C1 segment of cervical spinal cord (tissue), 14 donors: Measurements from ENCODE around the gene NUTM2D.
"Not testable (repeated sequence)": the region's sequence is repeated elsewhere in the genome, so short reads cannot be mapped to it uniquely, and the experiment has no call there.

ENCODE experiments used
- DNase-seq, 14 donors: peaks; one replicate each; lab custom pipeline; 2025; lab: John Stamatoyannopoulos, UW

Gene NUTM2D, protein sequence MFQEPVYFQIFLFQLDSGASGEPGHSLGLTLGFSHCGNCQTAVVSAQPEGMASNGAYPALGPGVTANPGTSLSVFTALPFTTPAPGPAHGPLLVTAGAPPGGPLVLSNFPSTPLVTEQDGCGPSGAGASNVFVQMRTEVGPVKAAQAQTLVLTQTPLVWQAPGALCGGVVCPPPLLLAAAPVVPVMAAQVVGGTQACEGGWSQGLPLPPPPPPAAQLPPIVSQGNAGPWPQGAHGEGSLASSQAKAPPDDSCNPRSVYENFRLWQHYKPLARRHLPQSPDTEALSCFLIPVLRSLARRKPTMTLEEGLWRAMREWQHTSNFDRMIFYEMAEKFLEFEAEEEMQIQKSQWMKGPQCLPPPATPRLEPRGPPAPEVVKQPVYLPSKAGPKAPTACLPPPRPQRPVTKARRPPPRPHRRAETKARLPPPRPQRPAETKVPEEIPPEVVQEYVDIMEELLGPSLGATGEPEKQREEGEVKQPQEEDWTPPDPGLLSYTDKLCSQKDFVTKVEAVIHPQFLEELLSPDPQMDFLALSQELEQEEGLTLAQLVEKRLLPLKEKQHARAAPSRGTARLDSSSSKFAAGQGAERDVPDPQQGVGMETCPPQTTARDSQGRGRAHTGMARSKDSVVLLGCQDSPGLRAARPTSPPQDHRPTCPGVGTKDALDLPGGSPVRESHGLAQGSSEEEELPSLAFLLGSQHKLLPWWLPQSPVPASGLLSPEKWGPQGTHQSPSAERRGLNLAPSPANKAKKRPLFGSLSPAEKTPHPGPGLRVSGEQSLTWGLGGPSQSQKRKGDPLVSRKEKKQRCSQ

DNA sequence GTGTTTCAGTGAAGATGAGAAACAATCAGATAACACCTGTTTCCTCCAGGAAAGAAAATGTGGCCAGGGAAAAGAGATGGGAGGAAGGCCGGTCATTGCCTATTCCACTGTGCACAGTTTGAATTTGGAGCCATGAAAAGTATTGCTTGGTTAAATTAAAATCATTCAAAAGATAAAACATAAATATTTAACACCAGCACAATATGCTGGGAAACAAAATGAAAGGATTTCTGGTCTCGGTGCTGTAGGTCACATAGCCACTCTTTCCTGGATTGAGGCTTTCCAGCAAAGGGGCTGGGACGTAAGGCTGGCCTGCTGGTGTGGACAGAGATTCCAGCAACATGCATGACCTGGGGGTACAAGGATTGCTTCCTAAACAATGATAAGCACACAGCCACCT lies at the start of gene NUTM2D:
TSS of gene NUTM2D (plus strand) at position 301 of the 400 bp plus-strand sequence. CDS start 522 bp downstream, outside the sequence.
- not testable (repeated sequence) for DNase-seq

DNA sequence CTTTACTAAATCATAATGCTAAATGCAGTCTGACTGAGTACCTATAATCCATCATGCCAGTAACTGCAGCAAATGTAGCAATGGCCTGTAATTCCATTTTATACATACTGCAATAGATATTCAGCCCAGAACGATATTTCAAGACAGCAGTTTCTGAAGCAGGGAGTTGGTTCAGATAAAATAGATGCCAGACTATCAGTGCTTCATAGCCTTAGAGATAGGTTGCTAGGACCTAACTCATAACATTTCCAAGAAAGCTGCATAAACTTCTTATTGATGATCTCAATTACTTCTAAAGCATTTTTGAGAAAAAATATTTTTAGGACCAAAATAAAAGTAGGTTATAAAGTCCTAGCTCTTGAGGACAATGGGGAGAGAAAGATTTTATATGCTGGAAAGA lies 48.8 kb upstream of the NUTM2D start:
- DNase-seq, result not testable (repeated sequence)

DNA sequence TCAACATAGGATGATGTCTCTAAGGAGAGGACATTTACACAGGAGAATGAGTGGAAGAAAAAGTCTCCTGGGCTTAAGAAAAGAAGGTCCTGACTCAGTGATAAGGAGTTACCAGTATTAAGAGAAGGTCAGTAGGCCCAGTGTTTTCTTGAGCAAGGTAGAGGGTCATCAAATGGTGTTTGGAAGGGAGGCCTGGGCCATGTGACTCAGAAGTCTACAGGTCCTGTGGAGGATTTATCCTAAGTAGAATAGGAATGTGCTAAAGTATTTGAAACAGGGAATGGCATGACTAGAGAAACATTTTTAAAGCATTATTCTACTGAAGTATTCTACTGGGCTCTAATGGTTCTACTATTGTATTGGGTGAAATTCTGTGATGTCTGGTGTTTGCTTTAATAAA lies 47.9 kb upstream of the NUTM2D start:
- not testable (repeated sequence) for DNase-seq

DNA sequence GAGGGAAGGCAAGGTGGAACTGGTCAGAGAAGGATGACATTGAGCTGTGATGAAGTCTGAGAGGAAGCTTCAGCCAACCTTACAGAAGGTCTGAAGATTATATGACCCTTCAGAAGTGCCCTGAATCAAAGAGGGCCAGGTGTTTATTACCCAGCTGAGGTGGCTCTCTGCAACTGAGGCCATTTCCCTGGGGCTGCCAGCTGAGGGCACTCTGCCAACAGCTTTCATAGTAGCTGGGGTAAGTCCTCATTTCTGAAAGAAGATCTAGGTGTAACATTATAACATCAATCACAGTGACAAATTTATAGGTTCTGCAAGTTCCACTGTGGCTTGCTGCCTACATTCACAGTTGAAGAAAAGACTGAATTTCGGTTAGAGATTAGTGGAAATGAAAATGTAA lies 46.0 kb upstream of the NUTM2D start:
- DNase-seq, result not testable (repeated sequence)

DNA sequence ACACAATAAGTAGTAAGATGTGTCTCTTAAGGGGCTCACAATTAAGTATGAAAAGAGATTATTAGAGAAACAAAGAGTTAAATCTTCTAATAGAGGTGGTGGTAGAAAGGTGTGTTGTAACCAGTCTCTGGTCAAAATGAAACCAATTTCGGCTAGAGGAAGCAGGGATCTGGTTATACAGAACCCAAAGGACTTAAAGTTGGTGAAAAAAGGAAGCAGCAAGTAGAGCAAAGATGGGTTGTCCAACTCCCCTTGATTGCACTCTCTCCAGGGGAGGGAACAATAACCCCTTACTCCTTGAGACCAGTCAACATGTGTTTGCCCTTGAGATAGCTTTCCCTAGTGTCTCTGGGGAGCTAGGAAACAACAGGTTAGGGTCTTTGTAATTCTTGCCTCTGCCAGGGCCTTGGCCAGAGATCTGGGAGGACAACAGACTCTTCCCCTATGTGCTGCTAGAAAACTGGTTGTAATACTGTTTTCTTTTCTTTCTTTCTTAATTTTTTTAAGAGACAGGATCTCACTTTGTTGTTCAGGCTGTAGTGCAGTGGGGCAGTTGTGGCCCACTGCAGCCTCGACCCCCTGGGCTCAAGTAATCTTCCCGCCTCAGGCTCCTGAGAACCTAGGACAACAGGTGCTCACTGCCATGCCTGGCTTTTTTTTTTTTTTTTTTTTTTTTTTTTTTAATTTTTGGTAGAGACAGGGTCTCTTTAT lies 43.7 kb upstream of the NUTM2D start:
- DNase-seq, result not testable (repeated sequence)

DNA sequence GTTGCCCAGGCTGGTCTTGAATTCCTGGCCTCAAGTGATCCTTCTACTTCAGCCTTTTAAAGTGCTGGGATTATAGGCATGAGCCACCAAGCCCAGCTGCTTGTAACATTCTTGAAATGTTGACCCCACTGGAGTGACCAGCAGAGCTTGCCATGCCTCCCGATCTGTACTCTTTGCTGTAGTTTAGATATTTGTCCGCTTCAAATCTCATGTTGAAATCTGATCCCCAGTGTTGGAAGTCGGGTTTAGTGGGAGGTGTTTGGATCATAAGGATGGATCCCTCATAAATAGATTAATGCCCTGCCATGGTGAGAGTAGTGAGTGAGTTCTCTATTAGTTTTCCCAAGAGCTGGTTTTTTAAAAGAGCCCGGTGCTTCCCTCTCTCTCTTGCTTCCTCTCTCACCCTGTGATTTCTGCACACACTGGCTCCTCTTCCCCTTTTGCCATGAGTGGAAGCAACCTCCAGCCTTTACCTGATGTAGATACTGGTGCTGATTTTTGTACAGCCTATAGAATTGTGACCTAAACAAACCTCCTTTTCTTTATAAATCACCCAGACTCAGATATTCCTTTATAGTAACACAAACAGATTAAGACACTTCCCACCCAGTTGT lies 43.1 kb upstream of the NUTM2D start:
- DNase-seq, result not testable (repeated sequence)

DNA sequence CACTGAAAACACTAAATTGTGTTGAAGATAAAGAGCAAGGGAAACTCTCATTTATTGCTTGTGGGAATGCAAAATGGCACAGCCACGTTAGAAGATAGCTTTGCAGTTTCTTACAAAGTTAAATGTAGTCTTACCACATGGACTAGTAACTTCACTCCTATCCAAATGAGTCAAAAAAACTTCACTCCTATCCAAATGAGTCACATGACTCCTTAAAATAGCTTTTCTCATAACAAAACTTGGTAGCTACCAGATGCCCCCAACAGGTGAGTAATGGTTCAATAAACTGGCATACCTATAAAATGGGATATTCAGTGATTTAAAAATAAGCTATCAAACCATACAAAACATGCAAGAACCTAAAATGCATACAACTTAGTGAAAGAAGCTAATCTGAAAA lies 36.0 kb upstream of the NUTM2D start:
- DNase-seq, result not testable (repeated sequence)

DNA sequence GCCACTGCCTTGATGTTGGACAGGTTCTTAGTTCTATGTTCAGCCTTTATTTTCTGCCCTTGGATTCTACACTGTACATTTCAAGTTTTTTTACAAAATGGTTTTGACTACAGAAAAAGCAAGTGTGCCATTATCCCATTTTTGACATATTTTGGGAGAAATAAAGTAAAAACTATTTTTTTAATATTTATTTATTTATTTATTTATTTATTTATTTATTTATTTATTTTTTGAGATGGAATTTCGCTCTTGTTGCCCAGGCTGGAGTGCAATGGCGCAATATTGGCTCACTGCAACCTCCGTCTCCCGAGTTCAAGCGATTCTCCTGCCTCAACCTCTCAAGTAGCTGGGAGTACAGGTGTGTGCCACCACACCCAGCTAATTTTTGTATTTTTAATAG lies 33.0 kb upstream of the NUTM2D start:
- not testable (repeated sequence) for DNase-seq

DNA sequence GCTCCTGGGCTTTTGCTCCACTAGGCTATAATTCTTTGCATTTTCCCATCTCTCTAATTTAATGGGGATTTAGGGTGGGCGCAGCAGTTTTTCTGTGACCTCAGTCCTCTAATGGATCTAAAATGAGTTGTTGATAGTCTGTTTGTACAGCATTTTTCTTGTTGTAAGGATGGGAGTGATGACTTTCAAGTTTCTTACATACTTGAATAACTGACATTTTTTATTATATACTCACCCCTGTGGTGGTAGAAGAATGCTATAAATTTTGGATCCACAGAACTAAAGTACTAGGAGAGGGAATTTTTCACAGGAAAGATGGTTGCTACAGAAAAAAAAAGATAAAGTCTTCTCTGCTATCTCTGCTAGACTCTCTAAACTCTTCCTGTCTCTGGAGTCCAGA lies 29.6 kb upstream of the NUTM2D start:
- DNase-seq, result not testable (repeated sequence)

DNA sequence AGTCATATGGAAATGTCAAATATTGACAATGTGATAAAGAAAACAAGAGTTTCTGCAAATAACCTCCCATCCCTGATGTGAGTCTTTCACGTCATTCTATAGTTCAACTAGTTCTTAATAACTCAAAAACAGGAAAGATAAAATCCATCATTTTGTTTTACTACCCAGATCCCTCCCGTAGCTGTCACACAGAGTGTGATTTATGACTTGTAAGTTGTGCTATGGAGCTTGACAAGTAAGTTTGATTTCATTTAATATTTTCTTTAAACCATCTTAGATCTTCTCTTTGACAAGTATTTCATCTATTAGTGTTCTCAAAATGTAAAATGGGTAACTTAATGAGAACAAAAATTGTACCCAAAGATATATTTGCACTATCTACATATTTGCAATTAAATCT lies 28.4 kb upstream of the NUTM2D start:
- not testable (repeated sequence) for DNase-seq

DNA sequence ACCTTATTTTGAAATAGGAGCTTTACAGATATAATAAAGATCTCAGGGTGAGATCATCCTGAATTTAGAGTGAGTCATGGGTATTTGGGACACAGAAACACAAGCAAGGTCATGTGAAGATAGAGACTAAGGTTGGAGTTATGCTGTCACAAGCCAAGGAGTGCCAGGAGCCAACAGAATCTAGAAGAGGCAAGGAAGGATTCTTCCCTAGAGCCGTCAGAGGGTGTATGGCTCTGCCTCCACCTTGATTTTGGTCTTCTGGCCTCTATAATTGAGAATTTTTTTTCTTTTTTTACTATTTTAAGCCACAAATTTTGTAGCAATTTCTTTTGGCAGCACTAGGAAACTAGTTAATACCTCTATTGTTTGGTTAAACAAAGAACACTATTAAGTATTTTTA lies 24.9 kb upstream of the NUTM2D start:
- DNase-seq, result not testable (repeated sequence)

DNA sequence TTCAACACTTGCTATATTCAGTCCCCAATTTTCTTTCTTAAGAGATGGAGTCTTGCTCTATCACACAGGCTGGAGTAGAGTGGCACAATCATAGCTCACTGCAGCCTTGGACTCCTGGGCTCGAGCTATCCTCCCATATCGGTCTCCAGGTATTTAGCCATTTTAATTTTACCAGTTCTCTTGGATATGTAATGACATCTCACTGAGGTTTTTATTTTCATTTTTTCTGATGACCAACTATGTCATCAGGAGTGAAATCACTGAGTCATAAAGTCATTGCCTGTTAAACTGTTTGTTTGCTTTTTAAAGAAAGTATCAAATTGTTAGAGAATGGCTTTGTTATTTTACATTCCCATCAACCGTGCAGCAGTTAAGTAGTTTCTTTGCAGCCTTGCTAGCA lies 17.1 kb upstream of the NUTM2D start:
- DNase-seq, result not testable (repeated sequence)

DNA sequence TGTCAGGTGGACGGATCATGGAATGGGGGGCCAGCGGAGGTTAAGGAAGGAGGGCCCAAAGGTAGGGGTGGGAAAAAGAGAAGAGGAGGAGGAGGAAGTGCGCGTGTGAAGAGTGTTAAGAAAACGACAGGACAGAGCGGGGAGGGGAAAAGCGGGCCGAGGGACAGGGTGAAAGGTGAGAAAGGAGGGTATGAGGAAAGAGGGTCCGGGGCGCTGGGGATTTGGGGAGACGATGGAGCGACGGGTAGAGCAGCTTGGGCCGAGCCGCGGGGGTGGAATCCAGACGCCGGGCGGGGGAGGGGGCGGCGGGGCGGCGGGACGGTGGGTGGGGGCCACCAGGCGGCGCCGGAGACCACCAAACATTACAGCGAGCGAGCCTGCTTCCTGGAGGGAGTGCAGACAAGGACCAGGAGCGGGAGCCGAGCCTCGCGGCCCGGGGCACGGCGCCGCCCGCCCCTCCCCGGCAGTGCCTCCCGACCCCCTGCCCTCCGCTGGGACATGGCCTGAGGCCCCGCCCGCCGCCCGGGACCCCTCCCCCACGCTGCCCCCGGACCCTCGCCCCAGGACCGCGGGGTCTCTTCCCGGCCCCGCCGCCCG lies 15.9 kb upstream of the NUTM2D start:
- peak in 1 of 14 donors; percentile 3 for DNase-seq

DNA sequence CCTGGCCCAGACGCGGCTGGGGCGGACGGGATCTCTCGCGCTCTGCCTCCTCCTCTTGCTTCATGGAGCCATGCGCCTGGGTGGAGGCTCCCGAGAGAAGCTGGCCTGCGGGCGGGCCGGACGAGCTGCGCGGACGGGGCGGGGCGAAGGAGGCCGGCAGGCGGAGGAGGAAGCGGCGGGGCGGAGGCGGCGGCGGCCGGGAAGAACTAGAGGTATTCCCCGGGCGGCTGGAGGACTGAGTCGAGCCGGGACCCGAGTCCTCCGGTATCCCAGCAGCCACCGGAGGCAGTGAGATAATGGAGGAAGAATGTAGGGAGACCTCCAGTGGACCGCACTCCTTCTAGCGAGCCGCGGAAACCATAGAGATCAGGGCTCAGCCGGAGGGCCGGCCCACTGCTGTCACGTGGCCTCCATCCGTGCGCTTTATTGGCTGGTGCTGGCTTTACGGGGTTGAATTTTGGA lies 15.3 kb upstream of the NUTM2D start:
- peak; percentile 7 to 87 (median 78) for DNase-seq

DNA sequence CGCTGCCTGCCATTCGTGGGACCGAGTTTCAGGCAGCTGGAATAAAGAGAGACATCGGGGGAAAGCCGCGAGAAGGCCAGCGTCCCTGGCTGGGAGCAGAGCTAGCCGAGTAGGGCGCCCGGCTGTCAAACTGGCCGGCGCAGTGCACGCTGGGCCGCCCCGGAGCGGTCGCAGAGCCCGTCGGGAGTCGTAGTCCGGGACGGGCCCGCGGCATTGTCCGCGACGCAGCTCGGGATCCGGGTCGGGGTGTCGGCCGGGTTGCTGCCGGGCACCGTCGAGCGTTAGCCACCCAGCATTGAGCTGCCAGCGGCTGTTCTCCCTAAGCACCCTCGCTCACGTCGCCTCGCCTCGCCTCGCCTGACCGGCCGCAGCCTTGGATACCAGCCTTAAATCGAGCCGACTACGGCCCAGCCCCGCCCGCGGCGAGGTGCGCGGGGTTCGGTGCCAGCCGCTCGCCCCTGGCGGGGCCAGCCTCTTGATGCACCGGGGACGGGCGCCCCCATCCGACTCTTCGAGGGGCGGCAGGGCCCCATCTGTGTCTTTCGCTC lies 14.8 kb upstream of the NUTM2D start:
- DNase-seq, result peak; percentile 1 to 81 (median 69)

DNA sequence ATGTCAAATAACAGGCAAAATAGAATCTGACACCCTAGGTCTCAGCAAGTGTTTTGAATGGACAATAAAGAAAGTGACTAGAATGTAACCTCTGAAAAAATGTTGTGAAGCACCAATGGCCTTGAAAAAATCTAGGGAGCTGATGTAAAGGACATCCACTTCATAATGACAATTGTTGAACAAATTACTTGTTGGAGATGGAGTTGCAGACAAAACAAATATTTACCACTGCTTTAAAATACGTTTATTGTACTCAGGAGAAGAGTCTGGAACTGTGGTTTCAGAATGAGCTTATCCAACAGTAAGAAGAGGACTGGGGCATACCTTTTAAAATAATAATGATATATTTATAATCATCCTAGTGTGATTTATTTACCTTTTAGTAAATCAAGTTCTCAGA lies 11.8 kb upstream of the NUTM2D start:
- DNase-seq, result not testable (repeated sequence)

DNA sequence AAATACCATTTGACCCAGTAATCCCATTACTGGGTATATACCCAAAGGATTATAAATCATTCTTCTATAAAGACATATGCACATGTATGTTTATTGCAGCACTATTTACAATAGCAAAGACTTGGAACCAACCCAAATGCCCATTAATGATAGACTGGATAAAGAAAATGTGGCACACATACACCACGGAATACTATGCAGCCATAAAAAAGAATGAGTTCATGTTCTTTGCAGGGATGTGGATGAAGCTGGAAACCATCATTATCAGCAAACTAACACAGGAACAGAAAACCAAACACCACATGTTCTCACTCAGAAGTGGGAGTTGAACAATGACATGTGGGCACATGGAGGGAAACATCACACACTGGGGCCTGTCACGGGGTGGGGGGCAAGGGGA lies 7.4 kb upstream of the NUTM2D start:
- DNase-seq, result not testable (repeated sequence)

DNA sequence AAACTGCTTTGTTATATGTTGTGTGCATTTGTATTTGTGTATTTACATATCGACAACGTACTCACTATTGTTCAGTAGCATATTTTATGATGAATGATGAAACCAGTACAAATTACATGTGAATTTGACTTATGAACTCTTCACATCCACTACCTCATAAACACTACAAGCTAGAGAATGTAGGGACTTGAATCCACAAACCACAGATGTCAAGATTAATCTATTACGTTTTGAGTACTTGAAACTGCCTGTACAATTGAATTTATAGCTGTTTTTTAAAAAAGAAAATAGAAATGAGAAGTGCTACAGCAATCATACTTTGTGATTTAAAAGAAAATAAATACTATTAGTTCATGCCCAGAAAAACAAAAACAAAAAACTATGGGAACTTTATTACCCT lies 4.7 kb upstream of the NUTM2D start:
- not testable (repeated sequence) for DNase-seq

DNA sequence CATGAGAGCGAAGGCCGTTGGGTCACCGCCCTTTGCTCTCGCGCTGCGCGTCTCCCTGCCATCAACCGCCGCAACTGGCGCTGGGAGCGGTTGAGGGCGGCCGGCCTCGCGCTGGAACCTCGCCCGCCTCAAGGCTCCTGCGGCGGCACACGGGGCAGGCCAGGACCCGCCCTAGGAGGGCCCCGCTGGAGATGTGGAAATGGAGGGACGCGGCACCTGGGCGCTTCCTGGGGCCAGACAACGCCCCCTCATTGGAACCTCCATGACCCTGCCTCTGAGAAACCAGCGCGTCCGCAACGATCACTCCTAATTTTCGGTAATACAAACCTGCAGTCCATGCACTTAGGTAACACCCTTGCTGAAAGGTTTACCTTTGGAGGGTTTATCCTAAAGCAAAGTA lies 2.4 kb upstream of the NUTM2D start:
- not testable (repeated sequence) for DNase-seq

DNA sequence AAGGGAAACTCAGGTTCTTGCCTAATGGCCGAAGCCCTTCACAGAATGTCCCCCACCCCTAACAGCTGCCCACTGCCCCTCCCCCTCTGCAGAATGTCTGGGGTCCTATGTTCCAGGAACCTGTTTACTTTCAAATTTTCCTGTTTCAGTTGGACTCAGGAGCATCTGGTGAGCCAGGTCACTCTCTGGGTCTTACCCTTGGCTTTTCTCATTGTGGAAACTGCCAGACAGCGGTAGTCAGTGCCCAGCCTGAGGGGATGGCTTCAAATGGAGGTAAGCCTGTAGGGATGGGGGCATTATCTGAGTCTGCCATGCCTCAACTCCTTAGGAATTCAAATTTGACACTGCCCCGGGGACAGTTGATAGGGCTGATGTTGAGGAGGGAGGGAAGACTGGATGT lies 615 bp downstream of the NUTM2D start:
- DNase-seq, result not testable (repeated sequence)
